SK-N-SH (cell line): ENCODE measurements around the gene MYO9A. TPM values are rescaled to one million over a fixed set of nuclear protein-coding genes. Genes with fewer than 3 reads are reported as not detected.

Source experiments
- CTCF ChIA-PET: fragments of 300-600, 350-600 bp; formaldehyde crosslinking; extraction: SDS; loops from one replicate; lab custom pipeline; 2021; lab: Yijun Ruan, JAX
- POLR2A ChIA-PET: fragments of 350-600 bp; sonication (Branson Sonifier 250); formaldehyde crosslinking; extraction: SDS; loops from one replicate; lab custom pipeline; 2020; ENCODE audit warnings: antibody characterized with exemption, inconsistent platforms; lab: Yijun Ruan, JAX
- DNase-seq: peaks from one replicate; pipeline ENCODE4 v3.0.0; 2012
- H2AFZ ChIP-seq: fragments of 200-600 bp; sonication (generic); 2 replicates; pipeline ENCODE4 v1.8.1; 2016; ENCODE audit warnings: antibody characterized with exemption, mild to moderate bottlenecking, low read depth
- H3F3A ChIP-seq: fragments of 200-600 bp; sonication (generic); replicated peaks from 2 replicates; pipeline ENCODE3; 2016; ENCODE audit warnings: antibody characterized with exemption, mild to moderate bottlenecking; ENCODE audit not compliant: insufficient read depth
- H3K27ac ChIP-seq, 2 experiments: fragments of 200-500 bp in 1 of 2; fragments of 200-600 bp in 1 of 2; sonication (Bioruptor generic) in 1 of 2; sonication (generic), shearing (Covaris generic) in 1 of 2; 2 replicates each; pipeline versions ENCODE4 v1.5.1 to v1.6.1; 2014 to 2016; ENCODE audit warnings: low read depth in 2 of 2, inconsistent platforms in 1 of 2, low read length in 1 of 2, mild to moderate bottlenecking in 1 of 2, mixed read lengths in 1 of 2
- H3K27me3 ChIP-seq: fragments of 200-600 bp; sonication (generic), shearing (Covaris generic); 2 replicates; pipeline ENCODE4 v1.6.1; 2016; ENCODE audit warnings: mixed run types; ENCODE audit not compliant: insufficient read depth
- H3K36me3 ChIP-seq, 2 experiments: fragments of 200-500 bp in 1 of 2; fragments of 200-600 bp in 1 of 2; sonication (Bioruptor generic) in 1 of 2; sonication (generic) in 1 of 2; replicated peaks in 1 of 2; 2 replicates each; pipeline versions ENCODE3 to v1.5.1; 2014 to 2016; ENCODE audit warnings: low read length in 1 of 2, mild to moderate bottlenecking in 1 of 2; ENCODE audit not compliant: insufficient read depth in 2 of 2, control insufficient read depth in 1 of 2
- H3K4me1 ChIP-seq, 2 experiments: fragments of 200-500 bp in 1 of 2; fragments of 200-600 bp in 1 of 2; sonication (Bioruptor generic) in 1 of 2; sonication (generic), shearing (Covaris generic) in 1 of 2; 2 replicates each; pipeline versions ENCODE4 v1.5.1 to v1.6.1; 2014 to 2016; ENCODE audit warnings: low read depth in 1 of 2, low read length in 1 of 2, mixed run types in 1 of 2; ENCODE audit not compliant: insufficient read depth in 2 of 2, control insufficient read depth in 1 of 2
- H3K4me2 ChIP-seq: fragments of 200-600 bp; sonication (generic), shearing (Covaris generic); 2 replicates; pipeline ENCODE4 v1.6.1; 2017; ENCODE audit warnings: mixed run types
- H3K4me3 ChIP-seq, 2 experiments: fragments of 200-500 bp in 1 of 2; fragments of 200-600 bp in 1 of 2; sonication (Bioruptor generic) in 1 of 2; sonication (generic), shearing (Covaris generic) in 1 of 2; 2 replicates each; pipeline versions ENCODE4 v1.5.1 to v1.8.1; 2014 to 2016; ENCODE audit warnings: low read depth in 2 of 2, inconsistent platforms in 1 of 2, low read length in 1 of 2, mild to moderate bottlenecking in 1 of 2, mixed read lengths in 1 of 2, moderate library complexity in 1 of 2
- H3K79me2 ChIP-seq: fragments of 200-600 bp; sonication (generic); 2 replicates; pipeline ENCODE4 v1.8.1; 2017; ENCODE audit warnings: mild to moderate bottlenecking; ENCODE audit not compliant: insufficient read depth
- H3K9ac ChIP-seq: fragments of 200-600 bp; sonication (generic); 2 replicates; pipeline ENCODE4 v1.6.1; 2017; ENCODE audit warnings: mixed run types
- H3K9me2 ChIP-seq: fragments of 200-600 bp; sonication (generic); 2 replicates; pipeline ENCODE4 v1.6.1; 2017; ENCODE audit warnings: mixed run types
- H3K9me3 ChIP-seq: fragments of 200-600 bp; sonication (generic); 2 replicates; pipeline ENCODE4 v1.6.1; 2017; ENCODE audit warnings: mixed run types, mild to moderate bottlenecking, moderate library complexity
- H4K20me1 ChIP-seq: fragments of 200-600 bp; sonication (generic); 2 replicates; pipeline ENCODE4 v1.6.1; 2017; ENCODE audit warnings: mild to moderate bottlenecking, mixed run types; ENCODE audit not compliant: insufficient read depth
- CTCF ChIP-seq: fragments of 200-600 bp; sonication (generic); IDR thresholded peaks from 2 replicates; pipeline ENCODE4 v1.6.1; 2017; ENCODE audit warnings: antibody characterized with exemption, mild to moderate bottlenecking, moderate library complexity
- ELF1 ChIP-seq: IDR thresholded peaks from 2 replicates; pipeline ENCODE4 v1.4.0; 2012
- EZH2phosphoT487 ChIP-seq: fragments of 200-600 bp; sonication (generic); IDR thresholded peaks from 2 replicates; pipeline ENCODE4 v1.6.1; 2017; ENCODE audit warnings: low read depth, mixed run types, mild to moderate bottlenecking, antibody characterized with exemption, moderate library complexity, borderline replicate concordance
- FOXJ3 ChIP-seq: sonication (generic); formaldehyde crosslinking; IDR thresholded peaks from 2 replicates; pipeline ENCODE4 v1.5.1; 2020; ENCODE audit warnings: mild to moderate bottlenecking, missing genetic modification reagents
- GABPA ChIP-seq: IDR thresholded peaks from 2 replicates; pipeline ENCODE4 v1.4.0; 2012; ENCODE audit warnings: low read depth, mild to moderate bottlenecking
- GATA2 ChIP-seq: sonication (generic); formaldehyde crosslinking; IDR thresholded peaks from 2 replicates; pipeline ENCODE4 v1.5.0; 2020; ENCODE audit warnings: mild to moderate bottlenecking, missing genetic modification reagents
- IRF3 ChIP-seq: fragments of 150-350 bp; IDR thresholded peaks from 2 replicates; pipeline ENCODE4 v1.6.1; 2016; ENCODE audit warnings: mild to moderate bottlenecking, low read depth, low read length
- JUND ChIP-seq: IDR thresholded peaks from 2 replicates; pipeline ENCODE4 v1.4.0; 2012
- MXI1 ChIP-seq: IDR thresholded peaks from 2 replicates; pipeline ENCODE4 v1.6.1; 2012; ENCODE audit warnings: mild to moderate bottlenecking, low read depth, low read length, improper control_type of control experiment
- NFIC ChIP-seq: IDR thresholded peaks from 2 replicates; pipeline ENCODE4 v1.4.0; 2012; ENCODE audit warnings: borderline replicate concordance
- NRF1 ChIP-seq: IDR thresholded peaks from 2 replicates; pipeline ENCODE4 v1.6.1; 2012; ENCODE audit warnings: low read depth, mild to moderate bottlenecking, low read length
- POLR2AphosphoS5 ChIP-seq: IDR thresholded peaks from 2 replicates; pipeline ENCODE4 v1.6.1; 2012; ENCODE audit warnings: low read depth, low read length
- RCOR1 ChIP-seq: fragments of 150-350 bp; IDR thresholded peaks from 2 replicates; pipeline ENCODE4 v1.6.1; 2017; ENCODE audit warnings: antibody characterized with exemption, low read length
- RFX5 ChIP-seq: IDR thresholded peaks from 2 replicates; pipeline ENCODE4 v1.6.1; 2012; ENCODE audit warnings: mild to moderate bottlenecking, improper control_type of control experiment, low read length
- RXRA ChIP-seq: IDR thresholded peaks from 2 replicates; pipeline ENCODE4 v1.4.0; 2012; ENCODE audit warnings: low read depth, mild to moderate bottlenecking, borderline replicate concordance
- SMC3 ChIP-seq: IDR thresholded peaks from 2 replicates; pipeline ENCODE4 v1.6.1; 2012; ENCODE audit warnings: low read depth, low read length, improper control_type of control experiment
- TEAD4 ChIP-seq: IDR thresholded peaks from 2 replicates; pipeline ENCODE4 v1.4.0; 2012; ENCODE audit warnings: mild to moderate bottlenecking, borderline replicate concordance; ENCODE audit not compliant: insufficient read depth
- USF1 ChIP-seq: IDR thresholded peaks from 2 replicates; pipeline ENCODE4 v1.4.0; 2012; ENCODE audit warnings: low read depth, borderline replicate concordance
- USF2 ChIP-seq: fragments of 150-350 bp; IDR thresholded peaks from 2 replicates; pipeline ENCODE4 v1.6.1; 2017; ENCODE audit warnings: antibody characterized with exemption, low read length, low read depth, borderline replicate concordance
- YY1 ChIP-seq: IDR thresholded peaks from 2 replicates; pipeline ENCODE4 v1.4.0; 2012; ENCODE audit warnings: low read depth, mild to moderate bottlenecking
- ZBTB33 ChIP-seq: IDR thresholded peaks from 2 replicates; pipeline ENCODE4 v1.4.0; 2012; ENCODE audit warnings: low read depth, borderline replicate concordance
- WGBS: methylation state at CpG from one replicate; pipeline ENCODE4 v1.1.6; 2017; ENCODE audit warnings: low lambda C conversion rate; 5-methylcytosine and 5-hydroxymethylcytosine counted together
- polyA plus RNA-seq, 3 experiments: library from polyadenylated mRNA; depleted of rRNA; stranded (reverse); fragments of >200 nt; gene quantifications; 2 replicates each; pipeline ENCODE4 v1.2.3, GENCODE V29; 2012

The MYO9A gene
- polyA plus RNA-seq, 1 of the 3 experiments (the other 2 are of a cell fraction) = 4.1 TPM

GRCh38 chr15:71957026-71957425, 160.9 kb downstream of the MYO9A start:
- no peaks in the 10 kb centered on the region for H3K9me3 ChIP-seq
- no peaks in the 10 kb centered on the region for H4K20me1 ChIP-seq
- no peaks in the 10 kb centered on the region for H3K27me3 ChIP-seq
- no peaks in the 10 kb centered on the region for H3K79me2 ChIP-seq
- H3K9ac ChIP-seq = no peak overlapping the region
- peaks cover 14 to 15% of the 10 kb centered on the region in 2 experiments for H3K36me3 ChIP-seq
- H3K4me1 ChIP-seq = no peaks in the 10 kb centered on the region
- no peak for DNase-seq
- peaks cover 10% of the 10 kb centered on the region for H3F3A ChIP-seq
- H2AFZ ChIP-seq = no peak overlapping the region
- no peak overlapping the region for H3K4me3 ChIP-seq
- POLR2A ChIA-PET = no interaction called here
- TF ChIP-seq NRF1 = no peak
- no peak for TF ChIP-seq USF2
- TF ChIP-seq ELF1 = no peak
- no peak for TF ChIP-seq SMC3
- no peak for TF ChIP-seq USF1
- TF ChIP-seq NFIC = no peak
- TF ChIP-seq, all 33 proteins: peak for 0
- WGBS = 96% methylated on average over 2 of the region's 2 CpGs
- Histone ChIP-seq H3K9me2 (no peaks in the 10 kb centered on the region), H3K27ac (no peak overlapping the region), H3K4me2 (no peak overlapping the region)
- CTCF ChIA-PET = no interaction called here

- Histone ChIP-seq H3K79me2 (no peaks in the 10 kb centered on the region), H3K9me3 (no peaks in the 10 kb centered on the region), H3K4me3 (no peak overlapping the region), H3K27ac (no peak overlapping the region), H3K9me2 (no peaks in the 10 kb centered on the region), H3F3A (peaks cover 5% of the 10 kb centered on the region), H3K27me3 (no peaks in the 10 kb centered on the region), H4K20me1 (no peaks in the 10 kb centered on the region), H2AFZ (no peak overlapping the region), H3K36me3 (peaks cover 7 to 14% of the 10 kb centered on the region in 2 experiments), H3K4me2 (no peak overlapping the region), H3K4me1 (no peaks in the 10 kb centered on the region), H3K9ac (no peak overlapping the region)
- DNase-seq = no peak
- CTCF ChIA-PET = no interaction called here
- 96% methylated on average over 2 of the region's 2 CpGs for WGBS
- POLR2A ChIA-PET = no interaction called here
- TF ChIP-seq USF1 = no peak
- TF ChIP-seq ZBTB33 = no peak
- no peak for TF ChIP-seq YY1
- no peak for TF ChIP-seq RFX5
- no peak for TF ChIP-seq FOXJ3 (CRISPR knock-in tag)
- no peak for TF ChIP-seq POLR2AphosphoS5
- TF ChIP-seq RXRA = no peak
- TF ChIP-seq RCOR1 = no peak
- no peak for TF ChIP-seq GATA2
- TF ChIP-seq ELF1 = no peak
- TF ChIP-seq TEAD4 = no peak
- TF ChIP-seq IRF3 = no peak
- no peak for TF ChIP-seq EZH2phosphoT487
- TF ChIP-seq CTCF = no peak
- TF ChIP-seq MXI1 = no peak
- no peak for TF ChIP-seq GABPA
- TF ChIP-seq JUND = no peak
- TF ChIP-seq USF2 = no peak
Observed at GRCh38 chr15:71951134-71951533, 166.8 kb downstream of the MYO9A start.
